HL-60 (cell line): Measurements from ENCODE around the gene RAC2.

Experiments used
- CTCF ChIP-seq: IDR thresholded peaks from one replicate; pipeline ENCODE4 v1.5.1; 2011; ENCODE audit warnings: low read length, control low read depth, inconsistent platforms; ENCODE audit not compliant: insufficient read depth
- GABPA ChIP-seq: IDR thresholded peaks from 2 replicates; pipeline ENCODE4 v1.6.1; 2012; ENCODE audit warnings: low read depth
- POLR2AphosphoS5 ChIP-seq: IDR thresholded peaks from 2 replicates; pipeline ENCODE4 v1.6.1; 2012; ENCODE audit warnings: low read depth
- REST ChIP-seq: IDR thresholded peaks from 2 replicates; pipeline ENCODE4 v1.6.1; 2012; ENCODE audit warnings: low read depth; ENCODE audit not compliant: insufficient replicate concordance
- SPI1 ChIP-seq: IDR thresholded peaks from 2 replicates; pipeline ENCODE4 v1.6.1; 2012; ENCODE audit warnings: low read depth, mild to moderate bottlenecking, borderline replicate concordance

GRCh38 chr22:37205046-37205445 lies 39.0 kb downstream of the RAC2 start:
- no peak for TF ChIP-seq CTCF
- no peak for TF ChIP-seq SPI1
- TF ChIP-seq POLR2AphosphoS5, result no peak
- no peak for TF ChIP-seq REST
- no peak for TF ChIP-seq GABPA
